ENCODE results near the gene PTGDS. TPM values are rescaled to one million over a fixed set of nuclear protein-coding genes. Genes with fewer than 3 reads are reported as not detected.

The PTGDS gene
- total and polyA plus RNA-seq, 9 donors: 5.8 to 191 (median 43.1) TPM

DNA sequence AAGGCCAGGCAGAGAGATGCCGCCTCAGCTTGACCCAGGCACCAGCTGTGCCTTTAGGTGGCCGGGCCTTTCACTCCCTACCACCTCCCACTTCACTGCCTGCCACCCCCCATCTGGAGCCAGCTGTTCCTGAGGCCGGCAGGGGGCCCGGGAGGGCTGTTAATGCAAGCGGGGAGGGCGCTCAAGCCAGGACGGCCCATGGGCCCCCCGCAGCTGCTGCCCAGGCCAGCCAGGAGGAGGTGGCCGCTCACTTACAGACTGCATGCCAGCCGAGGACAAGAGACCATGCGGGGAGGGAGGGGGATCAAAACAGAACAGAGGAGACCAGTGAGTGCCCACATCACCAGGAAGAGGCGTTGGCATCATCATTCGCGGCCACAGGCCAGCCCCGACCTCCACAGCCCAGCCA is 46.3 kb downstream of the PTGDS start:
- H3K27ac ChIP-seq: no peak overlapping the region
- peaks cover 2% of the 10 kb centered on the region for H3K4me1 ChIP-seq (ENCODE audit: insufficient read depth)
- WGBS, 3 donors: 58 to 73% (median 66%) methylated on average over 15 of the region's 15 CpGs
- TF ChIP-seq, protein P1, sequence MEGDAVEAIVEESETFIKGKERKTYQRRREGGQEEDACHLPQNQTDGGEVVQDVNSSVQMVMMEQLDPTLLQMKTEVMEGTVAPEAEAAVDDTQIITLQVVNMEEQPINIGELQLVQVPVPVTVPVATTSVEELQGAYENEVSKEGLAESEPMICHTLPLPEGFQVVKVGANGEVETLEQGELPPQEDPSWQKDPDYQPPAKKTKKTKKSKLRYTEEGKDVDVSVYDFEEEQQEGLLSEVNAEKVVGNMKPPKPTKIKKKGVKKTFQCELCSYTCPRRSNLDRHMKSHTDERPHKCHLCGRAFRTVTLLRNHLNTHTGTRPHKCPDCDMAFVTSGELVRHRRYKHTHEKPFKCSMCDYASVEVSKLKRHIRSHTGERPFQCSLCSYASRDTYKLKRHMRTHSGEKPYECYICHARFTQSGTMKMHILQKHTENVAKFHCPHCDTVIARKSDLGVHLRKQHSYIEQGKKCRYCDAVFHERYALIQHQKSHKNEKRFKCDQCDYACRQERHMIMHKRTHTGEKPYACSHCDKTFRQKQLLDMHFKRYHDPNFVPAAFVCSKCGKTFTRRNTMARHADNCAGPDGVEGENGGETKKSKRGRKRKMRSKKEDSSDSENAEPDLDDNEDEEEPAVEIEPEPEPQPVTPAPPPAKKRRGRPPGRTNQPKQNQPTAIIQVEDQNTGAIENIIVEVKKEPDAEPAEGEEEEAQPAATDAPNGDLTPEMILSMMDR (IDR thresholded peaks at IDR 0.05): no peak
- no peak for TF ChIP-seq EP300 (IDR thresholded peaks at IDR 0.05)
- no peak for TF ChIP-seq POLR2A (IDR thresholded peaks at IDR 0.05)
- intact Hi-C loops (cut with DNase I): no loop called here
- no peaks in the 10 kb centered on the region for H3K27me3 ChIP-seq
- DNase-seq: no peak
- H3K9me3 ChIP-seq: no peaks in the 10 kb centered on the region
- no peak overlapping the region for H3K4me3 ChIP-seq
- H3K36me3 ChIP-seq: no peaks in the 10 kb centered on the region

- Histone ChIP-seq H3K9me3 (no peaks in the 10 kb centered on the region), H3K27me3 (no peaks in the 10 kb centered on the region), H3K36me3 (no peaks in the 10 kb centered on the region), H3K4me1 (ENCODE audit: insufficient read depth) (peaks cover 3% of the 10 kb centered on the region), H3K27ac (no peak overlapping the region), H3K4me3 (no peak overlapping the region)
- no peak for DNase-seq
- WGBS, 3 donors: 84 to 85% (median 84%) methylated on average over 18 to 21 of the region's 21 CpGs
- TF ChIP-seq POLR2A (IDR thresholded peaks at IDR 0.05): no peak
- TF ChIP-seq, protein P1 (IDR thresholded peaks at IDR 0.05): no peak
- no peak for TF ChIP-seq EP300 (IDR thresholded peaks at IDR 0.05)
- intact Hi-C loops (cut with DNase I): loop anchor here in 1 of 4 donors (5.0 kb wide), 1 partner anchor 42 kb away; no protein-coding TSS in a partner anchor
Measured at GRCh38 chr9:137025517-137025966, 48.2 kb downstream of the PTGDS start.

GRCh38 chr9:137026384-137026783 is 49.1 kb downstream of the PTGDS start:
- H3K27ac ChIP-seq: no peak overlapping the region

GRCh38 chr9:137026828-137027227 is 49.5 kb downstream of the PTGDS start:
- Histone ChIP-seq H3K9me3 (no peaks in the 10 kb centered on the region), H3K4me3 (no peak overlapping the region), H3K27me3 (no peaks in the 10 kb centered on the region), H3K4me1 (ENCODE audit: insufficient read depth) (peaks cover 3% of the 10 kb centered on the region), H3K36me3 (no peaks in the 10 kb centered on the region), H3K27ac (no peak overlapping the region)
- DNase-seq: no peak
- TF ChIP-seq EP300 (IDR thresholded peaks at IDR 0.05) (no peak), POLR2A (IDR thresholded peaks at IDR 0.05) (no peak)
- TF ChIP-seq, protein P1 (IDR thresholded peaks at IDR 0.05): no peak
- intact Hi-C loops (cut with DNase I): loop anchor here in 1 of 4 donors (5.0 kb wide), 1 partner anchor 40 kb away; no protein-coding TSS in a partner anchor
- WGBS, 3 donors: 87 to 92% (median 89%) methylated on average over 4 of the region's 4 CpGs

More at GRCh38 chr9:137026384-137026783, 49.1 kb downstream of the PTGDS start:
- H3K4me3 ChIP-seq: no peak overlapping the region
- intact Hi-C loops (cut with DNase I): loop anchor here in 1 of 4 donors (5.0 kb wide), 1 partner anchor 41 kb away; no protein-coding TSS in a partner anchor
- no peak for DNase-seq
- peaks cover 3% of the 10 kb centered on the region for H3K4me1 ChIP-seq (ENCODE audit: insufficient read depth)
- no peak for TF ChIP-seq POLR2A (IDR thresholded peaks at IDR 0.05)
- TF ChIP-seq EP300 (IDR thresholded peaks at IDR 0.05): no peak
- TF ChIP-seq, protein P1 (IDR thresholded peaks at IDR 0.05): no peak
- no peaks in the 10 kb centered on the region for H3K36me3 ChIP-seq
- 80 to 85% (median 85%) methylated on average over 1 to 2 of the region's 2 CpGs for WGBS, 3 donors
- H3K9me3 ChIP-seq: no peaks in the 10 kb centered on the region
- H3K27me3 ChIP-seq: no peaks in the 10 kb centered on the region
